Measurements from ENCODE around the gene PGAP6.
"Not testable (repeated sequence)": the region's sequence is repeated elsewhere in the genome, so short reads cannot be mapped to it uniquely, and the experiment has no call there.

PGAP6 gene

DNA sequence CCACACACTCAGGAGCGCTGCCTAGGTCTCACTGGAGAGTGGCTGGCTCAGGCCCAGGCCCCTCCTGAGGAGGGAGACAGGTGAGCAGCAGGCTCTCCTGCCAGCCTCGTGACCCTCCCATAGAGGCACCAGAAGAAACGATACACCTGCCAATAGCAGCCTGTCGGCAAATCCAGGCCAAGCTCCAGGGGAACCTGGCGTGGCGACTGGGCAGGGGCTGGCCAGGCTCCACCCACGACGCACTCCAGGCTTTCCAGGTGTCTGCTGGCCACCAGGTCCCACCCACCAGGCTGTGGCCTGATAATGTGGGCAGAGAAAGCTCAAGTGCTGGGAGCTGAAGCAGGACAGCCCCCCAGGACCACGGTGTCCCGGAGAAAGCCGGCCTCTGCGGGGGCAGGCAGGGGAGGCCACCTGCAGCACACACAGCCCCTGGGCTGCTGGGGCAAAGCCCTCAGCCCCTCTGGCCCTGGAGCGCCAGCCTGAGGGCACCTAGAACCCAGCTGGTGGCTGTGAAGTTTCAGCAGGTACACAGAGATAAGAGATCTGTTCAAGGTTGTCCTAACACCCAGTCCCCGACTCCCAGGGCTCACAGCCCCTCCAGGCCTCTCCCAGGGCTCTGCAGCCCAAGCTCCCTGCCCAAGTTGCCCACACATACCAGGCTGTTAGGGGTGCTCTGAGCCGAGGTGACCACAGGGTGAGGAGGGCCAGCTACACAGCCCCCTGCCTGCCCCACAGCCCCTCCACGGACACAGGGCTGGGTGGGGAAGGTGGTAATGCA, 2.4 kb downstream of the PGAP6 start:
- TF ChIP-seq, protein P1, sequence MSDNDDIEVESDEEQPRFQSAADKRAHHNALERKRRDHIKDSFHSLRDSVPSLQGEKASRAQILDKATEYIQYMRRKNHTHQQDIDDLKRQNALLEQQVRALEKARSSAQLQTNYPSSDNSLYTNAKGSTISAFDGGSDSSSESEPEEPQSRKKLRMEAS (IDR thresholded peaks at IDR 0.05; ENCODE audit: low read depth, low read length), result no peak
- TF ChIP-seq MYC (IDR thresholded peaks at IDR 0.05; ENCODE audit: low read depth, low read length) (no peak), POLR2A (IDR thresholded peaks at IDR 0.05; ENCODE audit: extremely low read depth, insufficient read length) (no peak)
- TF ChIP-seq, protein P2, sequence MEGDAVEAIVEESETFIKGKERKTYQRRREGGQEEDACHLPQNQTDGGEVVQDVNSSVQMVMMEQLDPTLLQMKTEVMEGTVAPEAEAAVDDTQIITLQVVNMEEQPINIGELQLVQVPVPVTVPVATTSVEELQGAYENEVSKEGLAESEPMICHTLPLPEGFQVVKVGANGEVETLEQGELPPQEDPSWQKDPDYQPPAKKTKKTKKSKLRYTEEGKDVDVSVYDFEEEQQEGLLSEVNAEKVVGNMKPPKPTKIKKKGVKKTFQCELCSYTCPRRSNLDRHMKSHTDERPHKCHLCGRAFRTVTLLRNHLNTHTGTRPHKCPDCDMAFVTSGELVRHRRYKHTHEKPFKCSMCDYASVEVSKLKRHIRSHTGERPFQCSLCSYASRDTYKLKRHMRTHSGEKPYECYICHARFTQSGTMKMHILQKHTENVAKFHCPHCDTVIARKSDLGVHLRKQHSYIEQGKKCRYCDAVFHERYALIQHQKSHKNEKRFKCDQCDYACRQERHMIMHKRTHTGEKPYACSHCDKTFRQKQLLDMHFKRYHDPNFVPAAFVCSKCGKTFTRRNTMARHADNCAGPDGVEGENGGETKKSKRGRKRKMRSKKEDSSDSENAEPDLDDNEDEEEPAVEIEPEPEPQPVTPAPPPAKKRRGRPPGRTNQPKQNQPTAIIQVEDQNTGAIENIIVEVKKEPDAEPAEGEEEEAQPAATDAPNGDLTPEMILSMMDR (IDR thresholded peaks at IDR 0.05; ENCODE audit: low read depth, low read length), result no peak
- no peak for DNase-seq (ENCODE audit: low read depth)
- H3K4me3 ChIP-seq (ENCODE audit: low read depth, low read length), result no peak overlapping the region

DNA sequence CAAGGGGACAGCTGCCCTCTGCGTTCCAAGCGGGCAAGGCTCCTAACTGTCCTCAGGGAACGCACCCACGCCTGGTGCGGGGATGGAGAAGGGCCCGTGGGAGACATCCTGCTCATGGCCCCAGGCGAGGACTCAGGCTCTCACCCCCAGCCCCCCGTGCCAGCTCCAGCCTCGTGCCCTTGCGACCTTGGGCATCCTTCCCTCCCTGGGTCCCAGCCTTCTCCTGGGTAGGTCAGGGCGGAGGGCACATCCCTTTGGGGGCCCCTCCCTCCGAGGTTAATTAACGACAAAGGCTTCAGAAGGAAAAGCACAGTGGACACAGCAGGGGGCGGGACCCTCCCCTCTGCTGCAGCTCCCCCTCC, 3.0 kb downstream of the PGAP6 start:
- no peak overlapping the region for H3K4me3 ChIP-seq (ENCODE audit: low read depth, low read length)
- TF ChIP-seq MYC (IDR thresholded peaks at IDR 0.05; ENCODE audit: low read depth, low read length) (no peak), POLR2A (IDR thresholded peaks at IDR 0.05; ENCODE audit: extremely low read depth, insufficient read length) (no peak)
- TF ChIP-seq, protein P2 (IDR thresholded peaks at IDR 0.05; ENCODE audit: low read depth, low read length), result no peak
- TF ChIP-seq, protein P1 (IDR thresholded peaks at IDR 0.05; ENCODE audit: low read depth, low read length), result no peak
- no peak for DNase-seq (ENCODE audit: low read depth)

DNA sequence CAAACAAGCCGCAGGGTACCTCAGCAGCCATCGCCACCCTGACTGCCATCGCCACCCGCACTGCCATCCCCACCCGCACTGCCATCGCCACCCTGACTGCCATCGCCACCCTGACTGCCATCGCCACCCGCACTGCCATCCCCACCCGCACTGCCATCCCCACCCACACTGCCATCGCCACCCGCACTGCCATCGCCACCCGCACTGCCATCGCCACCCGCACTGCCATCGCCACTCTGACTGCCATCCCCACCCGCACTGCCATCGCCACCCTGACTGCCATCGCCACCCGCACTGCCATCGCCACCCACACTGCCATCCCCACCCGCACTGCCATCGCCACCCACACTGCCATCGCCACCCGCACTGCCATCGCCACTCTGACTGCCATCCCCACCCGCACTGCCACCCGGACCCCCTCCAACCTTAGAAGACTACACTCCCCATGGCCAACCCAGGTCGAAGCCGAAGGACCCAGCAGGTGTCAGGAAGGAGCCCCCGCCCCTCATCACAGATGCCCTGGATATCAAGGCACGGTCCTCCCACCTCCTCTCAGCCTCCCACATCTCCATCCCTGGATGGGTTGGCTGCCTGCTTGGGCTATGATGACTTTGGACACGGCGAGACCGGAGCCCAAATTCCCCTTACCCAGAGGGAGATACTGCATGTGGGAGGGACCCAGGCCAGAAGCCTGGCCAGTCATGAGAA, 3.5 kb downstream of the PGAP6 start:
- H3K4me3 ChIP-seq (ENCODE audit: low read depth, low read length); DNase-seq (ENCODE audit: low read depth): not testable (repeated sequence)

DNA sequence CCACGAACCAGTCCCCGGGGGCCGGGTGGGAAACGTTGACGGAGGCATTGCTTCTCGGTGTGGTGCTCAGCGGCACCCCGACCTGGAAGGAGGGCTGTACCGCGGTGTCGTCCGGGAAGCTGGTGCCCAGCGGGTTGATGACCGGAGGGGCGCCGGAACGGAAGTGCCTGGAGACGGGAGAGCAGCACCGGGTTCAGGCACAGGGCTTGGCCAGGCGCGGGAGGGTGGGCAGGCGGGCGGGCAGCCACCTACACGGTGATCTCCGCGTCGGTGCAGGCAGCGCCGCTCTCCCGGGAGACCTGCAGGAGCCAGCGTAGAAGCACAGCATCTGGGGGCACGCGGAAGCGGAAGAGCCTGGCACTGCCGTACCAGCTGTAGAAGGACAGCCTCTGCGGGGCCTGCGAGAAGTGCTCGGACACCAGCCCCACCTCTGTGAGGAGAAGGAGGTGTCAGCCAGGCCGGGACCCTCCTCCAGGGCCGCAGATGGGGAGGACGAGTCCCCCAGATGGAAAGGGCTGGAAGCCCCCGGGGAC, 4.3 kb downstream of the PGAP6 start:
- H3K4me3 ChIP-seq (ENCODE audit: low read depth, low read length), result no peak overlapping the region
- TF ChIP-seq, protein P1 (IDR thresholded peaks at IDR 0.05; ENCODE audit: low read depth, low read length), result no peak
- TF ChIP-seq MYC (IDR thresholded peaks at IDR 0.05; ENCODE audit: low read depth, low read length) (no peak), POLR2A (IDR thresholded peaks at IDR 0.05; ENCODE audit: extremely low read depth, insufficient read length) (no peak)
- TF ChIP-seq, protein P2 (IDR thresholded peaks at IDR 0.05; ENCODE audit: low read depth, low read length), result no peak
- no peak for DNase-seq (ENCODE audit: low read depth)

DNA sequence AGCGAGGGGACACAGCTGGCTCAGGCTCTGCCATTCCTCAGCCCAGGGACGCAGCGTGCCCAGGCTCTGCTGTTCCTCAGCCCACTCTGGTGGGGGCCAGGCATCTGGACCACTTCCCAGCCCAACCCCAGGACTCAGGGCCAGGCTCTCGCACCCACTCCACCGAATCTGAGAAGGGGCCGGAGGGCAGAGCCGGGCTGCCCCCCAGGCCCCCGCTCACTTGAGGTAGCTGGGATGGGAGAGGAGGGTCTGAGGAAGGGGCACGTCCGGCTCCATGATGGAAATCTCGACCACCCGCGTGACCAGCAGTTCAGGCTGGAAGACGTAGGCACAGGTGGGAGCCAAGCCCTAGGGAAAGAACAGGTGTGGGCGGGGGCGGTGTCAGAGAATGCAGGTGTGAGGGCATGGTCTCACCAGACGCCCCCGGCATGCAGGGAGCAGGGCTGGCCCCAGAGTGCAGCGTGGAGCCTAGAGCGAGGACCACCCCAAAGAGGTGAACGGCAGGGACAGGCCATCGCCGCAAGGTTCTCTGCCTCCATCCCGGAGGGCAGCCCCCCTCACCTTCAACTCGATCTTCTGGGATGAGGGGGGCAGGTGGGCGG, 4.9 kb downstream of the PGAP6 start:
- H3K4me3 ChIP-seq (ENCODE audit: low read depth, low read length), result no peak overlapping the region
- DNase-seq (ENCODE audit: low read depth), result no peak
- TF ChIP-seq MYC (IDR thresholded peaks at IDR 0.05; ENCODE audit: low read depth, low read length) (no peak), POLR2A (IDR thresholded peaks at IDR 0.05; ENCODE audit: extremely low read depth, insufficient read length) (no peak)
- TF ChIP-seq, protein P2 (IDR thresholded peaks at IDR 0.05; ENCODE audit: low read depth, low read length), result no peak

Data from NB4 (cell line).